Measurements from ENCODE around the gene ITGA2.
A peak's percentile ranks its signal among the peaks of the same experiment; 100 is the strongest.

ITGA2 gene

GRCh38 chr5:53055365-53055764 lies 66.2 kb downstream of the ITGA2 start:
- no peak for DNase-seq (ENCODE audit: low read depth in 2 of 2)

GRCh38 chr5:53059281-53059680 lies 70.1 kb downstream of the ITGA2 start:
- DNase-seq (ENCODE audit: low read depth in 2 of 2), result no peak

- DNase-seq (ENCODE audit: low read depth in 2 of 2), result no peak
Measured at GRCh38 chr5:53063176-53063575, 74.0 kb downstream of the ITGA2 start.

GRCh38 chr5:53063791-53064190 lies 74.6 kb downstream of the ITGA2 start:
- DNase-seq (ENCODE audit: low read depth in 2 of 2), result no peak

GRCh38 chr5:53066088-53066487 lies 76.9 kb downstream of the ITGA2 start:
- DNase-seq (ENCODE audit: low read depth in 2 of 2), result no peak

- DNase-seq (ENCODE audit: low read depth in 2 of 2), result no peak
Measured at GRCh38 chr5:53067641-53068040, 78.5 kb downstream of the ITGA2 start.

- DNase-seq (ENCODE audit: low read depth in 2 of 2), result no peak
Measured at GRCh38 chr5:53068291-53068836, 79.2 kb downstream of the ITGA2 start.

GRCh38 chr5:53069626-53070025 lies 80.5 kb downstream of the ITGA2 start:
- DNase-seq (ENCODE audit: low read depth in 2 of 2), result no peak

- DNase-seq (ENCODE audit: low read depth in 2 of 2), result no peak
Measured at GRCh38 chr5:53071298-53071697, 82.1 kb downstream of the ITGA2 start.

GRCh38 chr5:53071738-53072137 lies 82.6 kb downstream of the ITGA2 start:
- DNase-seq (ENCODE audit: low read depth in 2 of 2), result peak; percentile 50 to 51

GRCh38 chr5:53073348-53073747 lies 84.2 kb downstream of the ITGA2 start:
- no peak for DNase-seq (ENCODE audit: low read depth in 2 of 2)

- no peak for DNase-seq (ENCODE audit: low read depth in 2 of 2)
Measured at GRCh38 chr5:53076014-53076583, 86.9 kb downstream of the ITGA2 start.

- DNase-seq (ENCODE audit: low read depth in 2 of 2), result no peak
Measured at GRCh38 chr5:53080271-53080670, 91.1 kb downstream of the ITGA2 start.

GRCh38 chr5:53083927-53084326 lies 94.8 kb downstream of the ITGA2 start:
- DNase-seq (ENCODE audit: low read depth in 2 of 2), result no peak

- no peak for DNase-seq (ENCODE audit: low read depth in 2 of 2)
Measured at GRCh38 chr5:53084546-53085255, 95.5 kb downstream of the ITGA2 start.

GRCh38 chr5:53087171-53087570 lies 98.0 kb downstream of the ITGA2 start:
- no peak for DNase-seq (ENCODE audit: low read depth in 2 of 2)

GRCh38 chr5:53087621-53088121 lies 98.5 kb downstream of the ITGA2 start:
- DNase-seq (ENCODE audit: low read depth in 2 of 2), result no peak

GRCh38 chr5:53089481-53089991 lies 100.4 kb downstream of the ITGA2 start:
- DNase-seq (ENCODE audit: low read depth in 2 of 2), result no peak

- no peak for DNase-seq (ENCODE audit: low read depth in 2 of 2)
Measured at GRCh38 chr5:53090229-53090628, 101.1 kb downstream of the ITGA2 start.

- DNase-seq (ENCODE audit: low read depth in 2 of 2), result peak; percentile 28 to 31
Measured at GRCh38 chr5:53091289-53091688, 102.1 kb downstream of the ITGA2 start.

GRCh38 chr5:53092242-53092641 lies 103.1 kb downstream of the ITGA2 start:
- no peak for DNase-seq (ENCODE audit: low read depth in 2 of 2)

- no peak for DNase-seq (ENCODE audit: low read depth in 2 of 2)
Measured at GRCh38 chr5:53095217-53095616, 106.1 kb downstream of the ITGA2 start.

- DNase-seq (ENCODE audit: low read depth in 2 of 2), result peak; percentile 17 to 26
Measured at GRCh38 chr5:53095931-53096525, 106.9 kb downstream of the ITGA2 start.

Data from fibroblast of skin of left biceps (primary cell).